Thyroid gland (tissue), 4 donors: Measurements from ENCODE around the gene CACTIN. TPM values are rescaled to one million over a fixed set of nuclear protein-coding genes. Genes with fewer than 3 reads are reported as not detected.
"Not testable (repeated sequence)": the region's sequence is repeated elsewhere in the genome, so short reads cannot be mapped to it uniquely, and the experiment has no call there.

ENCODE experiments used
- DNase-seq, 2 donors: peaks; one replicate each; pipeline ENCODE4 v3.0.0-alpha.2; 2019
- H3K27ac ChIP-seq, 3 donors: fragments of 200-600 bp; sonication (generic); 1 replicate in 2 of 3; 2 replicates in 1 of 3; pipeline ENCODE4 v1.5.1; 2016 to 2019; ENCODE audit warnings: mild to moderate bottlenecking in 1 of 3, moderate library complexity in 1 of 3
- H3K27me3 ChIP-seq: fragments of 200-600 bp; sonication (generic); one replicate; pipeline ENCODE4 v1.5.1; 2019
- H3K36me3 ChIP-seq, 2 donors: fragments of 200-600 bp; sonication (generic); one replicate each; pipeline ENCODE4 v1.5.1; 2016 to 2019
- H3K4me1 ChIP-seq, 2 donors: fragments of 200-600 bp; sonication (generic); one replicate each; pipeline ENCODE4 v1.5.1; 2017 to 2019
- H3K4me3 ChIP-seq, 3 donors: fragments of 200-600 bp; sonication (generic); replicated peaks in 1 of 3; 1 replicate in 2 of 3; 2 replicates in 1 of 3; pipeline ENCODE4 v1.5.1; 2016; ENCODE audit warnings: mild to moderate bottlenecking in 1 of 3
- H3K9me3 ChIP-seq: fragments of 200-600 bp; sonication (generic); one replicate; pipeline ENCODE4 v1.5.1; 2017
- POLR2A ChIP-seq, 2 donors: fragments of 450-650 bp; IDR thresholded peaks; one replicate each; pipeline ENCODE4 v1.6.1; 2017; ENCODE audit warnings: antibody characterized with exemption in 2 of 2, mild to moderate bottlenecking in 2 of 2, moderate library complexity in 1 of 2
- WGBS, 2 donors: methylation state at CpG; one replicate each; pipeline ENCODE4 v1.1.5; 2017; 5-methylcytosine and 5-hydroxymethylcytosine counted together
- intact Hi-C: fragments of 100-400 bp; cut with DNase I; formaldehyde crosslinking; loops from one replicate; pipeline ENCODE4 v1.15.1; 2023
- total RNA-seq, 4 donors: library from RNA; depleted of rRNA; stranded (reverse); fragments of >200 nt; gene quantifications; one replicate each; pipeline ENCODE4 v1.2.3, GENCODE V29; 2016
- TF ChIP-seq, protein P1 (sequence below), 6 experiments: fragments of 200-600 bp in 3 of 6; fragments of 450-650 bp in 3 of 6; sonication (generic) in 3 of 6; IDR thresholded peaks; one replicate each; pipeline ENCODE4 v1.5.1; 2016 to 2019; ENCODE audit warnings: antibody characterized with exemption in 6 of 6, mild to moderate bottlenecking in 2 of 6, inconsistent platforms in 1 of 6, moderate library complexity in 1 of 6

CACTIN gene
- total RNA-seq, 4 donors from 2014 or later = 18.8 to 30.6 (median 24.5) TPM

DNA sequence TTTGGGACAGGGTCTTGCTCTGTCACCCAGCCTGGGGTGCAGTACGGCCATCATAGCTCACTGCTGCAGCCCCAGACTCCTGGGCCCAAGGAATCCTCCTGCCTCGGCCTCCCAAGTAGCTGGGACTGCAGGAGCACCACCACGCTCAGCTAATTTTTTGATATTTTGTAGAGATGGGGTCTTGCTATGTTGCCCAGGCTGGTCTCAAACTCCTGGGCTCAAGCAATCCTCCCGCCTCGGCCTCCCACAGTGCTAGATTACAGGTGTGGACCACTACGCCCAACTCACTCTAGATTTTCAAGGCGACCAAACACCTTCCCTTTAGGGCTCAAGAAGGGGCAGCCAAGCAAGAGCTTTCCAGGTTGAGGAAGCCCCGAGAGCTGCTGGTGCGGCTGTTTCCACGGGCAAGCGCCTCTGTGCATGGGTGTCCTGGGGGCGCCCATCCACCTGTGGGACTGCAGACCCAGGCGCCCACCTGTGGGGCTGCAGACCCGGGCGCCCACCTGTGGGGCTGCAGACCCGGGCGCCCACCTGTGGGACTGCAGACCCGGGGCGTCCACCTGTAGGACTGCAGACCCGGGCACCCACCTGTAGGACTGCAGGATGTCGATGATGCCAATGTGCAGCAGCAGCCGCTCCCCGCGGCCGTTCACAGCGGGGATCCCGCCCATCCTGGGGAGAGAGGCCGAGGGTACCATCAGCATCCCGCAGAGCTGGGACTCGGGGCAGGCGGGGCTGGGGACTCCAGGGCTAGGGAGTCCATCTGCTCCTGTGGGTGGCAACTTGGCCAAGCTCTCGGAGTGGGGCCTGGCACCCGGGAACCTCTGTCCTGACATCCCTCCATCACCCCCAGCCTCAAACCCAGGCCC lies 21.7 kb upstream of the CACTIN start:
- WGBS, 2 donors = 92 to 99% methylated on average over 14 to 16 of the region's 33 CpGs
- no peak for DNase-seq
- no peak overlapping the region for H3K4me3 ChIP-seq
- H3K27me3 ChIP-seq = no peaks in the 10 kb centered on the region
- intact Hi-C loops = no loop called here
- peaks cover 22 to 43% of the 10 kb centered on the region in 2 donors for H3K36me3 ChIP-seq
- TF ChIP-seq POLR2A (IDR thresholded peaks at IDR 0.05) = no peak
- TF ChIP-seq, protein P1, sequence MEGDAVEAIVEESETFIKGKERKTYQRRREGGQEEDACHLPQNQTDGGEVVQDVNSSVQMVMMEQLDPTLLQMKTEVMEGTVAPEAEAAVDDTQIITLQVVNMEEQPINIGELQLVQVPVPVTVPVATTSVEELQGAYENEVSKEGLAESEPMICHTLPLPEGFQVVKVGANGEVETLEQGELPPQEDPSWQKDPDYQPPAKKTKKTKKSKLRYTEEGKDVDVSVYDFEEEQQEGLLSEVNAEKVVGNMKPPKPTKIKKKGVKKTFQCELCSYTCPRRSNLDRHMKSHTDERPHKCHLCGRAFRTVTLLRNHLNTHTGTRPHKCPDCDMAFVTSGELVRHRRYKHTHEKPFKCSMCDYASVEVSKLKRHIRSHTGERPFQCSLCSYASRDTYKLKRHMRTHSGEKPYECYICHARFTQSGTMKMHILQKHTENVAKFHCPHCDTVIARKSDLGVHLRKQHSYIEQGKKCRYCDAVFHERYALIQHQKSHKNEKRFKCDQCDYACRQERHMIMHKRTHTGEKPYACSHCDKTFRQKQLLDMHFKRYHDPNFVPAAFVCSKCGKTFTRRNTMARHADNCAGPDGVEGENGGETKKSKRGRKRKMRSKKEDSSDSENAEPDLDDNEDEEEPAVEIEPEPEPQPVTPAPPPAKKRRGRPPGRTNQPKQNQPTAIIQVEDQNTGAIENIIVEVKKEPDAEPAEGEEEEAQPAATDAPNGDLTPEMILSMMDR (IDR thresholded peaks at IDR 0.05) = no peak
- H3K9me3 ChIP-seq = no peaks in the 10 kb centered on the region
- H3K4me1 ChIP-seq = no peaks in the 10 kb centered on the region
- H3K27ac ChIP-seq = no peak overlapping the region

DNA sequence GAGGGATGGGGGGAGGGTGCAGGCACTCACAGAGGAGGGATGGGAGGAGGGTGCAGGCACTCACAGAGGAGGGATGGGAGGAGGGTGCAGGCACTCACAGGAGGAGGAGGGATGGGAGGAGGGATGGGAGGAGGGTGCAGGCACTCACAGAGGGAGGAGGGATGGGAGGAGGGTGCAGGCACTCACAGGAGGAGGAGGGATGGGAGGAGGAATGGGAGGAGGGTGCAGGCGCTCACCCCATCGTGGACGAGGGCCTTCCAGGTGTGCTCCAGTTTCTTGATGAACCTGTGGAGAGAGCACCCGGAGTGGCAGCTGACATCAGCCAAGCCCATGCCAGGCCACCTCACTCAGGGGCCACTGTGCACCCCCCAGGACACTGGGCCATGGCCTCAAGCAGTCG lies 20.5 kb upstream of the CACTIN start:
- intact Hi-C loops, DNase-seq, H3K9me3 ChIP-seq, H3K4me3 ChIP-seq, H3K27me3 ChIP-seq, H3K4me1 ChIP-seq, H3K27ac ChIP-seq: not testable (repeated sequence)
- peaks cover 13 to 32% of the 10 kb centered on the region in 2 donors for H3K36me3 ChIP-seq
- 86 to 89% methylated on average over 5 of the region's 5 CpGs for WGBS, 2 donors

DNA sequence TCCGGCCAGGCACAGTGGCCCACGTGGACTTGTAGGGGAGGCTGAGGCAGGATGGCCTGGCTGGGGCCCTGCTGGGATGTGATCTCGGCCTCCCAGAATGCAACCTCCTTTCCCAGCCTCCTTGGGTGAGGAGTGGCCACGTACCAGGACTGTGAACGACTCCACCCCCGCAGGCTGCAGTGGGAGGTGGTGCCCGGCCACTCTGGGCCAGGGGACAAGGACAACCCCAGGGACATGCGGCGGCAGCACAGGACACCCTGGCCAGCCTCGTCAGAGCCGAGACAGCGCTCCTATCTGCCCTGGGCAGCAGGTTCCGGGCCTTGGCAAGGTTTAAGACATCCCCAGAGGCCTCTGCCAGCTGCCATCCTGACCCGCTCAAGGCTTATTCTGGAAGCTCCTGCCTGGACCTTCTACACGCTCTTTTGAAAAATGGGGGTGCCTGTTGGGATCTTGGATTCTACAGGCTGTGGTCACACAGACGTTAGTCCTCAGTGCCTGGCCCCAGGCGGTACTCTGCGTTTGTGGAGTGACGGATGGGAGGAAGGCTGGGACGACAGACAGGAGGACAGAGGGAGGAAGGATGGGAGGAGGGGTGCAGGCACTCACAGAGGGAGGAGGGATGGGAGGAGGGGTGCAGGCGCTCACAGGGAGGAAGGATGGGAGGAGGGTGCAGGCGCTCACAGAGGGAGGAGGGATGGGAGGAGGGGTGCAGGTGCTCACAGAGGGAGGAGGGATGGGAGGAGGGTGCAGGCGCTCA lies 19.9 kb upstream of the CACTIN start:
- WGBS, 2 donors = 86 to 93% methylated on average over 19 of the region's 23 CpGs
- H3K36me3 ChIP-seq = peaks cover 13 to 32% of the 10 kb centered on the region in 2 donors
- H3K27ac ChIP-seq = no peak overlapping the region

DNA sequence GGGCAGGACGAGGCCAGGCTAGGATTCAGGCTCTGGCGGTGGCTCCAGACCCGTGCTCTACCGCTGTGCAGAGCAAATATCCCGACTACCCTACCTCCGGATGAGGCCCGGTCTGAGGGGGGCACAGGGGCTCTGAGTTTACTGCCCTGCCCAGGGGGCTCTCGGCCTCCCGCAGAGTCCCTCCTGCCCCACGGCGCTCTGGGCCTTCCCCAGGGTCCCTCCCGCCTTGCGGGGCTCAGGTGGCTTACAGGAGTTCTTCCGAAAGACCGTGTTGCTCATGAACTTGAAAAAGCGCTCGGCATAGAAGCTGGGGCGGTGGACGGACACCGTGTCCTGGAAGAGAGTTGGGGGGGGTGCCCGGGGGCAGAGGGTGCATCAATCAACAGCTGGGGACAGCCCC lies 19.1 kb upstream of the CACTIN start:
- Histone ChIP-seq H3K36me3 (peaks cover 11 to 30% of the 10 kb centered on the region in 2 donors), H3K4me1 (no peaks in the 10 kb centered on the region), H3K4me3 (no peak overlapping the region), H3K27me3 (no peaks in the 10 kb centered on the region), H3K27ac (no peak overlapping the region), H3K9me3 (no peaks in the 10 kb centered on the region)
- 92 to 95% methylated on average over 18 to 21 of the region's 21 CpGs for WGBS, 2 donors
- TF ChIP-seq POLR2A (IDR thresholded peaks at IDR 0.05) = no peak
- TF ChIP-seq, protein P1 (IDR thresholded peaks at IDR 0.05) = no peak
- DNase-seq = no peak
- intact Hi-C loops = no loop called here

More for the DNA sequence above, 19.9 kb upstream of the CACTIN start:
- Histone ChIP-seq H3K27me3 (no peaks in the 10 kb centered on the region), H3K4me1 (no peaks in the 10 kb centered on the region), H3K4me3 (no peak overlapping the region), H3K9me3 (no peaks in the 10 kb centered on the region)
- no peak for DNase-seq
- no peak for TF ChIP-seq POLR2A (IDR thresholded peaks at IDR 0.05)
- TF ChIP-seq, protein P1 (IDR thresholded peaks at IDR 0.05) = no peak
- intact Hi-C loops = no loop called here

DNA sequence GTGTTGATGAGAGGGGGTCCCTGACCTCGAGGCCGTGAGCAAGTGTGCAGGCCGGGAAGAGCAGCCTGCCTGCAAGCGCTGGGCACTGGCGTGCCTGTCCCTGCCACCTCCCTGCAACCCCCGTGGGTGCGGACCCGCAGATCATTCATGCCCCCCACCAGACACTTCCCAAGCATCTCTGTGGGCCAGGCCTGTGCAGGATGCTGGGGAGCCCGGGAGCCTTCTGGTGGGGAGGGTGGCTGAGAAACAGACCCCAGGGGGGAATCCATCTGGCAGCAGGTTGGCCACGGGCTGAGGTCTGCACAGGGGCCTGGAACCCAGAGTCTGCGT lies 18.4 kb upstream of the CACTIN start:
- 87% methylated on average over 4 of the region's 11 CpGs; no CpG with 5 or more reads in 1 of the 2 donors for WGBS, 2 donors
- peaks cover 13 to 30% of the 10 kb centered on the region in 2 donors for H3K36me3 ChIP-seq
- no peak for TF ChIP-seq POLR2A (IDR thresholded peaks at IDR 0.05)
- TF ChIP-seq, protein P1 (IDR thresholded peaks at IDR 0.05) = no peak

More for the DNA sequence above, 18.4 kb upstream of the CACTIN start:
- H3K27ac ChIP-seq = no peak overlapping the region
- H3K4me3 ChIP-seq = no peak overlapping the region
- intact Hi-C loops = no loop called here
- DNase-seq = no peak
- H3K9me3 ChIP-seq = no peaks in the 10 kb centered on the region
- H3K27me3 ChIP-seq = no peaks in the 10 kb centered on the region
- no peaks in the 10 kb centered on the region for H3K4me1 ChIP-seq
